ENCODE measurements around the gene IL1RAP. TPM values are rescaled to one million over a fixed set of nuclear protein-coding genes. Genes with fewer than 3 reads are reported as not detected.
"Not testable (repeated sequence)": the region's sequence is repeated elsewhere in the genome, so short reads cannot be mapped to it uniquely, and the experiment has no call there.

IL1RAP gene
- total RNA-seq, 1 donor from 2014 or later, result 27.8 TPM

DNA sequence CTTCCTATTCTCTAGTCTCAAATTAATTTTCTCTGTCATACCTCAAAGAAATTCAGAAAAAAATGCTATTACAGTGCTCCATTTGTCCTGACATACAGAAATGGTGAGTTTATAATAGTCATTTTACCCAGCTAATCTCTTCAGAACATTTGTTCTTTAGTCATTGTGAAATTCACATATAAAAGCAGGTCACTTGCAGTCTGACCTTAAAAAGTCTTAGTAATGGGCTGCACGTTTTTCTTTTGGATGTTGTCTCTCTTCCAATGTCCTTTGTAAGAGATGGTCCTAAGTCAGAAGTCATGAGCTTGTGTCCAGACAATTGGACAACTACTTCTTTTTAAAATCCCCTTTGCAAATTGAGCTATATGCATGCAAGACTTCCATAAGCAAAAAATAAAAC, 17.0 kb upstream of the IL1RAP start:
- peaks cover 66% of the 10 kb centered on the region for H3K27me3 Mint-ChIP-seq
- no peak overlapping the region for H3K4me3 Mint-ChIP-seq
- H3K9me3 Mint-ChIP-seq, result no peaks in the 10 kb centered on the region
- H3K27ac Mint-ChIP-seq, result no peak overlapping the region
- intact Hi-C loops (cut with micrococcal nuclease), result loop anchor here (10.0 kb wide), 1 partner anchor 172 kb away; the partner anchor contains the start of gene CLDN1
- no peak for DNase-seq
- H3K36me3 Mint-ChIP-seq (ENCODE audit: low read depth), result no peaks in the 10 kb centered on the region
- H3K4me1 Mint-ChIP-seq, result peaks cover 10% of the 10 kb centered on the region

DNA sequence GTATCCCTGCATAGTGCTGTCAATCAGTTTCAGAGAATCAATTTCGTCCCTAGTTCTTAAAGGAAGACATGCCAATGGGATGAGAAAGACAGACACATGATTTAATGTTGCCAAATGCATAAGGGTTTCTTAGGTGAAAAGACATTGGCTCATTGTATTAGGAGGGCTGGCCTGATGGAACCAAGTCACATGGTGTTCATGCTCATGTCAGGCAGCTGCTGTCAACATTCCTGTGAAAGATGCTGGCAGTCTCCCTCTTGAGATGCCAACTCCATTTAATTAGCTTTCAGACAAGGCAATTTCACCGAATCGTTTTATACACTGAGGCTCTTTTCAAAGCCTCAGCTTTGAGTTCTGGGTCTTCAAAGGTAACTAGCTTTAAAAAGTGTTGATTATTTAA, 16.1 kb upstream of the IL1RAP start:
- intact Hi-C loops (cut with micrococcal nuclease), result loop anchor here (10.0 kb wide), 1 partner anchor 173 kb away; the partner anchor contains the start of gene CLDN1
- Mint-ChIP-seq H3K4me3 (no peak overlapping the region), H3K4me1 (peaks cover 4% of the 10 kb centered on the region), H3K9me3 (no peaks in the 10 kb centered on the region), H3K36me3 (ENCODE audit: low read depth) (no peaks in the 10 kb centered on the region), H3K27ac (no peak overlapping the region), H3K27me3 (peaks cover 64% of the 10 kb centered on the region)
- DNase-seq, result no peak

DNA sequence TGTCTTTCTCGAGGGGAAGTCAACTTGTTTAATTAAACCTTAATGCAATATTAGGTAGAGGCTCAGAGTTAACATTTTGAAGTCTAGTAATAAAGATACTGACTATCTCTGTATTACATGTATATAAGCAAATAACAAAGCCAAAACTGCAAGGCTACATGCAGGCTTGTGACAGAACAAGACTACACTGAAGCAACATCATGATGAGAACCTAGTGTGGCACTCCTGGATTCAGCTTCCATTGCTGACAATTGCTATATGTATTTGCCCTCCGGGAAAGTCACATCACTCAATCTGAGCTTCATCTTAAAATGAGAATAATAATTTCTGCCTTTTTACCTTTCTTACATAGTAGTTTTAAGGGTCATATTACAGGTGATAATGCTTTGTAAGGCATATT, 15.6 kb upstream of the IL1RAP start:
- Mint-ChIP-seq H3K36me3 (ENCODE audit: low read depth) (no peaks in the 10 kb centered on the region), H3K4me3 (no peak overlapping the region), H3K27ac (no peak overlapping the region), H3K27me3 (peaks cover 61% of the 10 kb centered on the region), H3K9me3 (no peaks in the 10 kb centered on the region), H3K4me1 (peaks cover 4% of the 10 kb centered on the region)
- intact Hi-C loops (cut with micrococcal nuclease), result loop anchor here (10.0 kb wide), 1 partner anchor 173 kb away; the partner anchor contains the start of gene CLDN1
- no peak for DNase-seq

DNA sequence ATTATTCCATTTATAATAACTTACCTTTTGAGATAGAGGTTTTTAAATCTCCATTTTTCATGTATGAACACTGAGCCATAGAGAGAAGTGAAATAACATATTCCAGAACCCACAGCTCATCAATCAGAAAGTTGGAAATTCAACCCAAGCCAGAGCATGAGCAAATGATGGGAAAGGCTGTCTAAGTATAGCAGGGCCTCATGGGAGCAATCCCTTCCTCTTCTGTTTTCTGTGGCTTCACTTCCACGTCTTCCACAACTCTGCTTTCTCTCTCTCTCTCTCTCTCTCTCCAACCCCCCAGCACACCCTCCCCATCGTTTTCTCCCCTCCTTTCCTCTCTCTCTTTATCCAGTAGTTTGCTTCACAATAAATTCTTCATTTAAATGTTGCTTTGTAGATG, 14.8 kb upstream of the IL1RAP start:
- no peaks in the 10 kb centered on the region for H3K9me3 Mint-ChIP-seq
- no peak for DNase-seq
- H3K36me3 Mint-ChIP-seq (ENCODE audit: low read depth), result no peaks in the 10 kb centered on the region
- intact Hi-C loops (cut with micrococcal nuclease), result loop anchor here (10.0 kb wide), 1 partner anchor 174 kb away; the partner anchor contains the start of gene CLDN1
- H3K4me1 Mint-ChIP-seq, result peaks cover 4% of the 10 kb centered on the region
- H3K27me3 Mint-ChIP-seq, result peaks cover 60% of the 10 kb centered on the region
- no peak overlapping the region for H3K4me3 Mint-ChIP-seq
- no peak overlapping the region for H3K27ac Mint-ChIP-seq

DNA sequence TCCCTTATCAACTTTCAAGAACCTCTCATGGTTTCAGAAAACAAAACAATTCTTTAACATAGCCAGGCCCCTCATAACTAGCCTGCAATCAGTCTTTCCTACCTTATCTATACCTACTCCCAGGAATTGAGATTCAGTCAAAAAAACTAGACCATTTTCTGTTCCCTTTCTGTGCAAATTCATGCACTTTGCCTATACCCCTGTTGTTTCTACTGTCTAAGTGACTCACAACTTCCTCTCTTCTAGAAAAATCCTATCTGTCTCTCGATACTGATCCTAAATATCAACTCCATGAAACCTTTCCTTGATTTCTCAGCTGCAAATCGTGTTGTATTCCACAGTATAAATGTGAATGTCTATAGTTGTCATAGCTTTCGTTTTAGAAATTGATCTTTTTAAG, 10.9 kb upstream of the IL1RAP start:
- H3K36me3 Mint-ChIP-seq (ENCODE audit: low read depth), result no peaks in the 10 kb centered on the region
- no peak overlapping the region for H3K4me3 Mint-ChIP-seq
- DNase-seq, result no peak
- H3K4me1 Mint-ChIP-seq, result no peaks in the 10 kb centered on the region
- no peaks in the 10 kb centered on the region for H3K9me3 Mint-ChIP-seq
- intact Hi-C loops (cut with micrococcal nuclease), result no loop called here
- no peak overlapping the region for H3K27ac Mint-ChIP-seq
- H3K27me3 Mint-ChIP-seq, result peaks cover 30% of the 10 kb centered on the region

DNA sequence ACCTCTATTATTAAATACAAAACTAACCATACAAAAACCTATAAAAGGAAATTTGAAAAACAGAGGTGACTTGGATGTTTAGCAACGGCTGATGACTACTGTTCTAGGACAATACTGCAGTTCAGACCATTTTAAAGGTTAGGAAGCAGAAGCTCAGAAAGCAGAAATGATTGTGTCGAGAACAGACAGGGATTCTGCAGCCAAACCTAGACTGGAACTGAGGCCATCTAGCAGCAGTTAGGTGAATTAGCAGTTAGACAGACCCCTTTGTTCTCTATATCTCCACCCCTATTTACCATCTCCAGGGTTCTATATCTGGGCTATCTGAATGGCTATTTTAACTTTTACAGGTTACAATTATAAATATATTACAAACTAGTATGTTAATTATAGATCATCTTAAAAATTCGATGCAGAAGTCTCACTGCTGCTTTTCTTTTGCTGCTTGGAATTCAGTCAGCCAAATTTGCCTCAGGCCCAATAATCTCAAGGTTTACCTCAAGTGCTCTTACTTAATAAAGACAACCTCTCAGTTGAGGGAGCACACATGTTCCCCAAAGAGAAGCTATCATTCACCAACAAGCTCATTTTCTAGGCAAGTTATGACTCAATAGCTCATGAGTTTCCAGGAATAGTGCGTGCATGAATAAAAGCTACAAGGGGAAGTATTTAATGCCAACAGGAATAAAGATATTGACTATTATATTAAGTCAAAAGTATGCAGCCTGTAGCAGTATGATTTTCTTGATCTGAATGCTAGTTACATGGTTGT, 9.3 kb upstream of the IL1RAP start:
- no peaks in the 10 kb centered on the region for H3K9me3 Mint-ChIP-seq
- H3K36me3 Mint-ChIP-seq (ENCODE audit: low read depth), result no peaks in the 10 kb centered on the region
- H3K4me1 Mint-ChIP-seq, result no peaks in the 10 kb centered on the region
- peaks cover 19% of the 10 kb centered on the region for H3K27me3 Mint-ChIP-seq
- no peak overlapping the region for H3K4me3 Mint-ChIP-seq
- intact Hi-C loops (cut with micrococcal nuclease), result no loop called here
- no peak overlapping the region for H3K27ac Mint-ChIP-seq
- no peak for DNase-seq

DNA sequence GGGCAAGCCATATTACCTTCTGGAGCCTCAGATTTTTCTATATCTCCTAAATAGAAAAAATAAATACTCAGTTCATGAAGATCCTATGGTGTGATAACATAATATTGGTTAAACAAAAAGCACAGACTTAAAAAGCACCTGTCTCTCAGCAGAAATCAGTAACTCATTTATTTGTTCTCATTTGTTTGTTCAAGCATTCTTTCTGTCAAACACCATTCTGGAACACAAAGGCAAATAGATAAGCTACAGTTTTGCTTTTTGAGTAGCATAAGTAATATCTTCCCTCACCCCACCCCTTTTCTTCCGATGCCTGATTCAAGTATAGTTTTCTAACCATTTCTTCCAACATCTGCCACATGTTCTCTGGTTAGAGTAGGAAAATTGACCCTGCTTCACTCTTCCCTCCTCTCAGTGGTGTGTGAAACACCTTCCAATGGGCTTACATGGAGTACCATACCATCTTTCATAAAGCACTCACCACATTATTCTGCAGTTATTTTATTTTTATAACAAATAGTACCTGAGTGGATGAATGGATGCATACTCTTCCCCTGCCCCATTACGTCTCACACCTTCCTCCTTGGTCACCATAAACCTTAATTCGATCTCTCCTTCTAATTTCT, 8.4 kb upstream of the IL1RAP start:
- H3K4me3 Mint-ChIP-seq, result no peak overlapping the region
- peaks cover 18% of the 10 kb centered on the region for H3K27me3 Mint-ChIP-seq
- H3K27ac Mint-ChIP-seq, result no peak overlapping the region
- H3K4me1 Mint-ChIP-seq, result no peaks in the 10 kb centered on the region
- intact Hi-C loops (cut with micrococcal nuclease), result no loop called here
- H3K9me3 Mint-ChIP-seq, result no peaks in the 10 kb centered on the region
- no peak for DNase-seq
- no peaks in the 10 kb centered on the region for H3K36me3 Mint-ChIP-seq (ENCODE audit: low read depth)

DNA sequence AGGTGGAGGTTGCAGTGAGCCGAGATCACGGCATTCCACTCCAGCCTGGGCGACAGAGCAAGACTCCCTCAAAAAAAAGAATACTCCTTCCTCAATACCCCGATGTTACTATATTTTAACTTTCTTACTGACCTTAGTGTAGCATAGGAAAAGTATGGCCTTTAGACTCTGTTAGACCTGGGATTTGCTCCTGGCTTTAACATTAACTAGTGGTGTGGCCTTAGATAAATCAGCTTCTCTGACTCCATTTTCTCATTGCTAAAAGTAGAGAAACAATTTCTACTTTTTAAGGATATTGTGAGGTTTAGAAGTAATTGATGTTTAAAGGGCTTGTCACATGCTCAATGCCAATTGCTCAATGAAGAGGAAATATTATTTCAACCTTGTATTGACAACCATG, 7.6 kb upstream of the IL1RAP start:
- Mint-ChIP-seq H3K4me1 (no peaks in the 10 kb centered on the region), H3K9me3 (no peaks in the 10 kb centered on the region), H3K27ac (no peak overlapping the region), H3K36me3 (ENCODE audit: low read depth) (no peaks in the 10 kb centered on the region), H3K27me3 (peaks cover 15% of the 10 kb centered on the region), H3K4me3 (no peak overlapping the region)
- intact Hi-C loops (cut with micrococcal nuclease), result no loop called here
- DNase-seq, result no peak

DNA sequence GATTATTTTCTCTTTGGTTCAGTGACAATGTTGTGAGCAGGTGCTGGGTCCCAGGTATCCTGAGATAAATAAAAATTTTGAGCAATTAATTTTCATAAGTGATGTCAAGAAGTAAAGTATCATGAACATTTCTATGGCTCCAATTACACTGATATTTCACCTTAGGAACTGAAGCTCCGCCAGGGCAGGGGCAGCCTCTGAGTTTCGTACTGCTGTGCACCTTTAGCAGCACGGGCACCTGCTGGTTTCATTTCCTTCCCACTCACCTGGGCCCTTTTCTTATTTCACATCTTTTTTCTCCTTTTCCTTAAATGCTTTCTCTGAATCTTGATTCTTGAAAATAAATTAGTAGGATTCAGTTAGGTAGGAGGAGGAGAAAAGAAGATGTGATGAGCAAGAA, 1.2 kb upstream of the IL1RAP start:
- peaks cover 3% of the 10 kb centered on the region for H3K27me3 Mint-ChIP-seq
- H3K27ac Mint-ChIP-seq, result peak overlapping the region; percentile 93

DNA sequence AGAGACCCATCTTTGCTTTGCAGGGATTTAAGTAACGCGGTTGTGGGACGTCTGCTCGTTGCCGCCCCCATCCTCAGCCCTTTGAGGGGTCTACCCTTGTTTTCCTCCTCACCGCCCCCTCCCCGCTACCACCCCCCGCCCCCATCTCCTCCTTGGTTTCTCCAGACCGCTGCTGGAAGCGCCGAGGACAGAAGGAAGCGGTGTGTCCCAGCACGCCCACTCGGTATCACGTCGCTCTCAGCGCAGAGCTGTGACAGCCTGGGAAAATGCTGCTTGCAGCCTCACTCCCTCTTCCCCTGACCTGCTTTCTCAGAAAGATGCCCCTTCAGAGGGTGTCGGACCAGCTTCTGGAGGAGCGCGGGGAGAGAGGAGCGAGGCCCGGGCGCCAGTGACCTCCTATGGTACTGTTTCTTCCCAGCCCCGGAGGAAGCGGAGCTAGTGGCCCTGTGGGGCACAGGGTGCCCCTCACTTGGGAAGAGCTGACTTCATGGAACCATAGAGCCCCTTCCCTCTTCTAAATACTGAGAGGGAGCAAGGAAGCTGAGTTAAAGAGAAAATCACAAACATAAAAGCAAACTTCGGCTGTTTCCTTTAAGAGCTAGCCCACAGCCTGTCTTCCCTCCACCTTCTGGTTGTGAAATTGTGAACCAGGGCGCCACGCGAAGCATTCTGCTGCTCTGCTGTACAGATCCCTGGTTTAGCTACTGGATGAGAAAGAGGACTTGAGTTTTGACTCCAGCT, 698 bp downstream of the IL1RAP start:
- Mint-ChIP-seq H3K9me3 (no peaks in the 10 kb centered on the region), H3K4me3 (peak overlapping the region; percentile 90), H3K27ac (peak overlapping the region; percentile 93), H3K27me3 (no peaks in the 10 kb centered on the region), H3K36me3 (ENCODE audit: low read depth) (peaks cover 17% of the 10 kb centered on the region), H3K4me1 (peaks cover 36% of the 10 kb centered on the region)
- DNase-seq, result peak; percentile 82
- intact Hi-C loops (cut with micrococcal nuclease), result loop anchor here (1.0 to 2.0 kb wide), 3 partner anchors 20 to 72 kb away; no protein-coding TSS in a partner anchor

More for the DNA sequence above, 1.2 kb upstream of the IL1RAP start:
- no peak for DNase-seq
- intact Hi-C loops (cut with micrococcal nuclease), result loop anchor here (1.0 kb wide), 3 partner anchors 21 to 183 kb away; no protein-coding TSS in a partner anchor
- H3K4me1 Mint-ChIP-seq, result peaks cover 32% of the 10 kb centered on the region
- H3K36me3 Mint-ChIP-seq (ENCODE audit: low read depth), result peaks cover 5% of the 10 kb centered on the region
- H3K4me3 Mint-ChIP-seq, result peak overlapping the region; percentile 90
- H3K9me3 Mint-ChIP-seq, result no peaks in the 10 kb centered on the region

DNA sequence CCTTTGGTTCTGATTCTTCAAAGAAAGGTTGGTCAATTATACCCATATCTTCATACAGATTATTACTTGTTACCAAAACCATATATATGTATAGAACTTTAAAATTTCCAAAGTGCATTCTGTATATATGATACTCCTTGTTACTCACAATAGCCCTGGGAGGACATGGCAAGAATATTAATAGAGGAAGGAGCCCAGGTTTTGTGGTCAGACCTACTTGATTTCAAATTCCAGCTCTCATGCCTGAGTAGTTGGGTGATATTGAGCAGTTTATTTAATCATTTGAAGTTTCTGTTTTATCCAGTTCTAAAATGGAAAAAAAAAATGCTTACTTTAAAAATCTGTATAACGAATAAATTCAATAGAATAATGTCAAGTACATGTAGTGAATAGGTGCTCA, 2.5 kb downstream of the IL1RAP start:
- peaks cover 36% of the 10 kb centered on the region for H3K4me1 Mint-ChIP-seq
- H3K27ac Mint-ChIP-seq, result no peak overlapping the region
- peaks cover 22% of the 10 kb centered on the region for H3K36me3 Mint-ChIP-seq (ENCODE audit: low read depth)
- intact Hi-C loops (cut with micrococcal nuclease), result no loop called here
- no peak for DNase-seq
- H3K9me3 Mint-ChIP-seq, result no peaks in the 10 kb centered on the region
- no peaks in the 10 kb centered on the region for H3K27me3 Mint-ChIP-seq
- H3K4me3 Mint-ChIP-seq, result peak overlapping the region; percentile 90

DNA sequence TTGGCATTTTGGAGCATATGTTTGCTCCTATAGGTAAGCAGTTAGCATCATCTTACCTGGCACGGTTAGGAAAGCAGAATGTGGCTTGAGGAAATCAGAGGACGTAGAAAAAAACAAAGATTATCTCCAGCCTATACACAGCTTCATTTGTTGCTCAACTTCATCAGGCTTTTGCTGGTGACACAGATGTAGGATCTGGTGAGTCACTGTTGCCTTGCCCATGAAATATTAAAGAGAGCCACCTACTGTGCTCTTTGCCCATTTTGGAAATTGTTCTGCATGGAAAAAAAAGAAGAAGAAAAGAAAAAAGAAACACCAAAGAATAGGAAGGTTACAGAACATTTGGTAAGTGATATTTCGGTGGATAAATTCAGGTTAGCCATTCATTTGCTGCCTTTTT, 3.8 kb downstream of the IL1RAP start:
- H3K4me3 Mint-ChIP-seq, result no peak overlapping the region
- peaks cover 26% of the 10 kb centered on the region for H3K36me3 Mint-ChIP-seq (ENCODE audit: low read depth)
- H3K9me3 Mint-ChIP-seq, result no peaks in the 10 kb centered on the region
- no peaks in the 10 kb centered on the region for H3K27me3 Mint-ChIP-seq
- no peak for DNase-seq
- intact Hi-C loops (cut with micrococcal nuclease), result no loop called here
- H3K4me1 Mint-ChIP-seq, result peaks cover 37% of the 10 kb centered on the region
- H3K27ac Mint-ChIP-seq, result no peak overlapping the region

DNA sequence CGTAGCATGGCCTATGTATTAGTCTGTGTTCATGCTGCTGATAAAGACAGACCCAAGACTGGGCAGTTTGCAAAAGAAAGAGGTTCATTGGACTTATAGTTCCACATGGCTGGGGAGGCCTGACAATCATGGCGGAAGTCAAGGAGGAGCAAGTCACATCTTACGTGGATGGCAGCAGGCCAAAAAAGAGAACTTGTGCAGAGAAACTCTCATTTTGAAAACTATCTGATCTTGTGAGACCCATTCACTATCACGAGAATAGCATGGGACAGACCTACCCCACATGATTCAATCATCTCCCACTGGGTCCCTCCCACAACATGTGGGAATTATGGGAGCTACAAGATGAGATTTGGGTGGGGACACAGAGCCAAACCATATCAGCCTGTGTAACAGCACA, 4.6 kb downstream of the IL1RAP start:
- DNase-seq; H3K9me3 Mint-ChIP-seq; intact Hi-C loops (cut with micrococcal nuclease); H3K27ac Mint-ChIP-seq; H3K27me3 Mint-ChIP-seq; H3K4me3 Mint-ChIP-seq: not testable (repeated sequence)
- Mint-ChIP-seq H3K4me1 (peaks cover 30% of the 10 kb centered on the region), H3K36me3 (ENCODE audit: low read depth) (peaks cover 34% of the 10 kb centered on the region)

DNA sequence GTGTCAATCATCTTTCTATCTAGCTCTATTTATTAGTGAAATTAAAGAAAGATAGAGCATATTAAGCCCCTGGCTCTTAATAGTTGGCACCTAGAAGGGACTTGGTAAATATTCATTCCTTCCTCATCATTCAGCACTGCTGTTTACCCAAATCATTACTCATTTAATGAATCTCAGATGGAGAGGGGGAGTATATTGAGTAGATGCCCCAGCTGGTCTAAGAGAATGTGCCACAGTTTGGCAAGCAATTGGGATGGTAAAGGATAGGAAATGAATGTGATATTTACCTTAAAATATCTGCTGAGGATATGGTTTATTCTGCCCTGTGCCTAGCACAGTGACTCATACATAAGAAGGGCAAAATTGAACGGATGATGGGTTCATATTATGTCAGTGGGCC, 6.0 kb downstream of the IL1RAP start:
- H3K4me1 Mint-ChIP-seq, result peaks cover 32% of the 10 kb centered on the region
- intact Hi-C loops (cut with micrococcal nuclease), result no loop called here
- H3K27me3 Mint-ChIP-seq, result no peaks in the 10 kb centered on the region
- H3K27ac Mint-ChIP-seq, result no peak overlapping the region
- H3K36me3 Mint-ChIP-seq (ENCODE audit: low read depth), result peaks cover 40% of the 10 kb centered on the region
- no peak overlapping the region for H3K4me3 Mint-ChIP-seq
- peaks cover 4% of the 10 kb centered on the region for H3K9me3 Mint-ChIP-seq
- DNase-seq, result no peak

Measured in activated CD4-positive, alpha-beta T cell treated with anti-CD3 and anti-CD28 coated beads, Interleukin-2, amount 10 ng/mL, durations not matched to agents 24 days and 14 days (primary cell).